WTC11 (cell line): ENCODE measurements around the gene CCDC134. TPM values are rescaled to one million over a fixed set of nuclear protein-coding genes. Genes with fewer than 3 reads are reported as not detected.

Source experiments
- ATAC-seq: fragments of 200-7000 bp; cut with Tn5 transposase; 2 replicates; pipeline ENCODE4 v1.10.0; 2021; ENCODE audit warnings: mild to moderate bottlenecking, moderate library complexity
- CTCF ChIA-PET: fragments of 300-600 bp; sonication (Branson Sonifier 250); formaldehyde crosslinking; loops from one replicate; lab custom pipeline; 2021; ENCODE audit warnings: antibody characterized with exemption; lab: Charles Lee
- POLR2A ChIA-PET: fragments of 350-600 bp; sonication (Branson Sonifier 250); formaldehyde crosslinking; loops from one replicate; lab custom pipeline; 2021; ENCODE audit warnings: antibody characterized with exemption; lab: Charles Lee
- DNase-seq: peaks from one replicate; pipeline ENCODE4 v3.0.0; 2021; ENCODE audit warnings: low spot score
- H3K27ac Mint-ChIP-seq: 2 replicates; pipeline ENCODE4 v1.8.0; 2021; ENCODE audit warnings: mixed read lengths
- H3K27me3 Mint-ChIP-seq: 2 replicates; pipeline ENCODE4 v1.8.0; 2021; ENCODE audit warnings: low read depth, mild to moderate bottlenecking, moderate library complexity, mixed read lengths
- H3K36me3 Mint-ChIP-seq: 2 replicates; pipeline ENCODE4 v1.8.0; 2021; ENCODE audit warnings: mixed read lengths
- H3K4me1 Mint-ChIP-seq: 2 replicates; pipeline ENCODE4 v1.8.0; 2022; ENCODE audit warnings: mixed read lengths
- H3K4me3 Mint-ChIP-seq: 2 replicates; pipeline ENCODE4 v1.8.0; 2021; ENCODE audit warnings: mild to moderate bottlenecking, moderate library complexity, mixed read lengths
- H3K9me3 Mint-ChIP-seq: 2 replicates; pipeline ENCODE4 v1.8.0; 2021; ENCODE audit warnings: mixed read lengths
- ARID4B ChIP-seq: sonication (generic); formaldehyde crosslinking; IDR thresholded peaks from 2 replicates; pipeline ENCODE4 v1.8.0; 2023; ENCODE audit warnings: missing genetic modification reagents, mild to moderate bottlenecking, borderline replicate concordance
- ELF4 ChIP-seq: sonication (generic); formaldehyde crosslinking; IDR thresholded peaks from 2 replicates; pipeline ENCODE4 v1.8.1; 2022; ENCODE audit warnings: low read depth, mild to moderate bottlenecking, moderate library complexity, missing genetic modification reagents
- ERG ChIP-seq: fragments of 250-450 bp; sonication (Bioruptor Pico); IDR thresholded peaks from 2 replicates; pipeline ENCODE4 v1.8.0; 2021; ENCODE audit warnings: mild to moderate bottlenecking
- ETV6 ChIP-seq: sonication (generic); formaldehyde crosslinking; IDR thresholded peaks from 2 replicates; pipeline ENCODE4 v1.8.1; 2022; ENCODE audit warnings: mild to moderate bottlenecking, missing genetic modification reagents
- FOXJ3 ChIP-seq: sonication (generic); formaldehyde crosslinking; IDR thresholded peaks from 2 replicates; pipeline ENCODE4 v1.9.0; 2021; ENCODE audit warnings: missing genetic modification reagents, mild to moderate bottlenecking, borderline replicate concordance
- GRHL2 ChIP-seq: fragments of 250-450 bp; sonication (Bioruptor Pico); IDR thresholded peaks from 2 replicates; pipeline ENCODE4 v1.8.0; 2022; ENCODE audit warnings: mild to moderate bottlenecking, moderate library complexity; ENCODE audit not compliant: insufficient replicate concordance, severe bottlenecking
- GTF2I ChIP-seq: fragments of 250-450 bp; sonication (Bioruptor Pico); conservative IDR thresholded peaks from 2 replicates; pipeline ENCODE4 v1.4.0; 2021; ENCODE audit warnings: mild to moderate bottlenecking
- IRF2 ChIP-seq: sonication (generic); formaldehyde crosslinking; IDR thresholded peaks from 2 replicates; pipeline ENCODE4 v1.8.0; 2022; ENCODE audit warnings: low read depth, missing genetic modification reagents, borderline replicate concordance
- JAZF1 ChIP-seq: fragments of 250-450 bp; sonication (Bioruptor Pico); IDR thresholded peaks from 2 replicates; pipeline ENCODE4 v1.9.0; 2021; ENCODE audit warnings: moderate library complexity, mild to moderate bottlenecking, inconsistent platforms
- KAT7 ChIP-seq: sonication (generic); formaldehyde crosslinking; IDR thresholded peaks from 2 replicates; pipeline ENCODE4 v1.8.1; 2023; ENCODE audit warnings: missing genetic modification reagents, mild to moderate bottlenecking, borderline replicate concordance
- MYBL2 ChIP-seq: sonication (generic); formaldehyde crosslinking; IDR thresholded peaks from 2 replicates; pipeline ENCODE4 v1.8.1; 2023; ENCODE audit warnings: mild to moderate bottlenecking, moderate library complexity, missing genetic modification reagents
- NFE2L1 ChIP-seq: sonication (generic); formaldehyde crosslinking; IDR thresholded peaks from 2 replicates; pipeline ENCODE4 v1.8.1; 2023; ENCODE audit warnings: missing genetic modification reagents
- NFYB ChIP-seq: sonication (generic); formaldehyde crosslinking; conservative IDR thresholded peaks from 2 replicates; pipeline ENCODE4 v1.8.0; 2022; ENCODE audit warnings: low read depth, missing genetic modification reagents
- SMAD3 ChIP-seq: sonication (generic); formaldehyde crosslinking; IDR thresholded peaks from 2 replicates; pipeline ENCODE4 v1.8.0; 2022; ENCODE audit warnings: missing genetic modification reagents, mild to moderate bottlenecking, borderline replicate concordance
- TP53 ChIP-seq: sonication (generic); formaldehyde crosslinking; IDR thresholded peaks from 2 replicates; pipeline ENCODE4 v1.8.1; 2023; ENCODE audit warnings: mild to moderate bottlenecking, missing genetic modification reagents
- ZNF396 ChIP-seq: fragments of 250-450 bp; sonication (Bioruptor Pico); IDR thresholded peaks from 2 replicates; pipeline ENCODE4 v1.8.0; 2021; ENCODE audit warnings: mild to moderate bottlenecking, moderate library complexity, borderline replicate concordance
- ZNF416 ChIP-seq: fragments of 250-450 bp; sonication (Bioruptor Pico); IDR thresholded peaks from 2 replicates; pipeline ENCODE4 v1.9.0; 2021; ENCODE audit warnings: mild to moderate bottlenecking, inconsistent platforms
- total RNA-seq: library from RNA; stranded (reverse); gene quantifications from 3 replicates; pipeline ENCODE4 v1.2.3, GENCODE V29; 2021
- TF ChIP-seq, protein P1 (sequence below): sonication (generic); formaldehyde crosslinking; IDR thresholded peaks from 2 replicates; pipeline ENCODE4 v1.8.1; 2023; ENCODE audit warnings: mild to moderate bottlenecking, missing genetic modification reagents, borderline replicate concordance
- TF ChIP-seq, protein P2 (sequence below): fragments of 250-450 bp; sonication (Bioruptor Pico); IDR thresholded peaks from 2 replicates; pipeline ENCODE4 v1.9.0; 2021; ENCODE audit warnings: mild to moderate bottlenecking
- TF ChIP-seq, protein P3 (sequence below): fragments of 250-450 bp; sonication (Bioruptor Pico); IDR thresholded peaks from 2 replicates; pipeline ENCODE4 v1.9.0; 2021; ENCODE audit warnings: moderate library complexity, mild to moderate bottlenecking, inconsistent platforms, borderline replicate concordance
- TF ChIP-seq, protein P4 (sequence below): sonication (generic); formaldehyde crosslinking; IDR thresholded peaks from 2 replicates; pipeline ENCODE4 v1.8.0; 2023; ENCODE audit warnings: missing genetic modification reagents
- TF ChIP-seq, protein P5 (sequence below): sonication (generic); formaldehyde crosslinking; IDR thresholded peaks from 2 replicates; pipeline ENCODE4 v1.8.1; 2023; ENCODE audit warnings: mild to moderate bottlenecking, missing genetic modification reagents

The CCDC134 gene
- total RNA-seq, 1 experiment from 2014 or later = 19.0 TPM

- TF ChIP-seq MYBL2 = no peak
Observed at GRCh38 chr22:41798736-41799135, 1.7 kb upstream of the CCDC134 start (continued).

DNA sequence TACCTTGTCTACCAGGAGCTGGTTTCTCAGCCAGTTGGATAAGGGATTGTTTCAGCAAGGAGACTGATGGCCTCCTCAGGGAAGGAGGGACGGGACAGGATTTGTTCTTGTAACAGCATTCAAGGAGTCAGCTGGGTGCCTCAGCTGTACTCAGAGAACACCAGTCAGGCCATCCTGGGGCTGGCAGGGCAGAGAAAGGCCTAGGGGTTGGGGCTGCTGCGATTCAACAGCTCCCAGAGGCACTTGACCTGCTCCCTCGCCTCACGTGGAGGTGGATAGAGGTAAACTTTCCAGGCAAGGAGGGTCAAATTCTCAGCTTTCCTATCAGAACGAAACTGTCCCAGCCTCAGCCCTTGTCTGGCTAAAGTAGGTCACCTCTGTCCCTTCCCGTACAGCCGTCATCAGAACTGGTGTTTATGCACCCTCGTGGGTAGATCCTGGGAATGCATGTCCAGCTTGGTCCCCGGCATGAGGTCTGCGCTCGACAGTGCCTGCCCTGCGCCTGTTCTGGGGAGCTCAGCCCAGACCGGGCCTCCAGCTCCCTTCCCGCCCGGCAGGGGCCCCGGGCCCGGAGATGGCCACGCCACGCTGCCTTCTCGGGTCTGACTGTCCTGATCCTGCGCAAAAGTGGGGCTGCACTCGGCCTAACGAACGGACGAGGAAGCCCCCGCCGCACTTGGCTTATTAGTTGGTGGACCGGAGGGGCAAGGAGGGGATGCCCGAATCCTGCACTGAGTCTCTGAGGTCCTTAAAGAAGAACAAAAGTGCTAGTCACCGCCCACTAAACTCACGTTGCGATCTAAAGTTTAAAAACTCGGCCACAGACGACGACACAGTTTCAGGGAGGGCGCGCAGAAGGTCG, 762 bp upstream of the CCDC134 start:
- peak; percentile 17 for ATAC-seq
- Mint-ChIP-seq H3K27ac (peak overlapping the region; percentile 93), H3K9me3 (no peaks in the 10 kb centered on the region), H3K4me1 (peaks cover 26% of the 10 kb centered on the region), H3K27me3 (no peaks in the 10 kb centered on the region), H3K36me3 (peaks cover 7% of the 10 kb centered on the region), H3K4me3 (peak overlapping the region; percentile 96)
- TF ChIP-seq, protein P1, sequence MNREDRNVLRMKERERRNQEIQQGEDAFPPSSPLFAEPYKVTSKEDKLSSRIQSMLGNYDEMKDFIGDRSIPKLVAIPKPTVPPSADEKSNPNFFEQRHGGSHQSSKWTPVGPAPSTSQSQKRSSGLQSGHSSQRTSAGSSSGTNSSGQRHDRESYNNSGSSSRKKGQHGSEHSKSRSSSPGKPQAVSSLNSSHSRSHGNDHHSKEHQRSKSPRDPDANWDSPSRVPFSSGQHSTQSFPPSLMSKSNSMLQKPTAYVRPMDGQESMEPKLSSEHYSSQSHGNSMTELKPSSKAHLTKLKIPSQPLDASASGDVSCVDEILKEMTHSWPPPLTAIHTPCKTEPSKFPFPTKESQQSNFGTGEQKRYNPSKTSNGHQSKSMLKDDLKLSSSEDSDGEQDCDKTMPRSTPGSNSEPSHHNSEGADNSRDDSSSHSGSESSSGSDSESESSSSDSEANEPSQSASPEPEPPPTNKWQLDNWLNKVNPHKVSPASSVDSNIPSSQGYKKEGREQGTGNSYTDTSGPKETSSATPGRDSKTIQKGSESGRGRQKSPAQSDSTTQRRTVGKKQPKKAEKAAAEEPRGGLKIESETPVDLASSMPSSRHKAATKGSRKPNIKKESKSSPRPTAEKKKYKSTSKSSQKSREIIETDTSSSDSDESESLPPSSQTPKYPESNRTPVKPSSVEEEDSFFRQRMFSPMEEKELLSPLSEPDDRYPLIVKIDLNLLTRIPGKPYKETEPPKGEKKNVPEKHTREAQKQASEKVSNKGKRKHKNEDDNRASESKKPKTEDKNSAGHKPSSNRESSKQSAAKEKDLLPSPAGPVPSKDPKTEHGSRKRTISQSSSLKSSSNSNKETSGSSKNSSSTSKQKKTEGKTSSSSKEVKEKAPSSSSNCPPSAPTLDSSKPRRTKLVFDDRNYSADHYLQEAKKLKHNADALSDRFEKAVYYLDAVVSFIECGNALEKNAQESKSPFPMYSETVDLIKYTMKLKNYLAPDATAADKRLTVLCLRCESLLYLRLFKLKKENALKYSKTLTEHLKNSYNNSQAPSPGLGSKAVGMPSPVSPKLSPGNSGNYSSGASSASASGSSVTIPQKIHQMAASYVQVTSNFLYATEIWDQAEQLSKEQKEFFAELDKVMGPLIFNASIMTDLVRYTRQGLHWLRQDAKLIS (CRISPR knock-in tag) = no peak
- TF ChIP-seq SMAD3 (CRISPR knock-in tag) (no peak), NFYB (CRISPR knock-in tag) (no peak), GRHL2 (no peak), IRF2 (no peak), ETV6 (no peak), ELF4 (CRISPR knock-in tag) (no peak), ARID4B (CRISPR knock-in tag) (no peak), GTF2I (CRISPR knock-in tag) (no peak), NFE2L1 (CRISPR knock-in tag) (peak; percentile 10; the same call in 1 of the 2 replicates), ERG (no peak), ZNF396 (CRISPR knock-in tag) (no peak), MYBL2 (no peak), ZNF416 (CRISPR knock-in tag) (no peak), JAZF1 (CRISPR knock-in tag) (no peak), TP53 (CRISPR knock-in tag) (no peak), FOXJ3 (no peak), KAT7 (no peak)
- TF ChIP-seq, protein P2, sequence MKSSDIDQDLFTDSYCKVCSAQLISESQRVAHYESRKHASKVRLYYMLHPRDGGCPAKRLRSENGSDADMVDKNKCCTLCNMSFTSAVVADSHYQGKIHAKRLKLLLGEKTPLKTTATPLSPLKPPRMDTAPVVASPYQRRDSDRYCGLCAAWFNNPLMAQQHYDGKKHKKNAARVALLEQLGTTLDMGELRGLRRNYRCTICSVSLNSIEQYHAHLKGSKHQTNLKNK (CRISPR knock-in tag) = no peak
- TF ChIP-seq, protein P3, sequence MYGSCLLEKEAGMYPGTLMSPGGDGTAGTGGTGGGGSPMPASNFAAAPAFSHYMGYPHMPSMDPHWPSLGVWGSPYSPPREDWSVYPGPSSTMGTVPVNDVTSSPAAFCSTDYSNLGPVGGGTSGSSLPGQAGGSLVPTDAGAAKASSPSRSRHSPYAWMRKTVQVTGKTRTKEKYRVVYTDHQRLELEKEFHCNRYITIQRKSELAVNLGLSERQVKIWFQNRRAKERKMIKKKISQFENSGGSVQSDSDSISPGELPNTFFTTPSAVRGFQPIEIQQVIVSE (CRISPR knock-in tag) = no peak
- TF ChIP-seq, protein P4, sequence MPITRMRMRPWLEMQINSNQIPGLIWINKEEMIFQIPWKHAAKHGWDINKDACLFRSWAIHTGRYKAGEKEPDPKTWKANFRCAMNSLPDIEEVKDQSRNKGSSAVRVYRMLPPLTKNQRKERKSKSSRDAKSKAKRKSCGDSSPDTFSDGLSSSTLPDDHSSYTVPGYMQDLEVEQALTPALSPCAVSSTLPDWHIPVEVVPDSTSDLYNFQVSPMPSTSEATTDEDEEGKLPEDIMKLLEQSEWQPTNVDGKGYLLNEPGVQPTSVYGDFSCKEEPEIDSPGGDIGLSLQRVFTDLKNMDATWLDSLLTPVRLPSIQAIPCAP = 0 out of 2 replicates have a peak, but pooled peaks have one; percentile 28
- TF ChIP-seq, protein P5, sequence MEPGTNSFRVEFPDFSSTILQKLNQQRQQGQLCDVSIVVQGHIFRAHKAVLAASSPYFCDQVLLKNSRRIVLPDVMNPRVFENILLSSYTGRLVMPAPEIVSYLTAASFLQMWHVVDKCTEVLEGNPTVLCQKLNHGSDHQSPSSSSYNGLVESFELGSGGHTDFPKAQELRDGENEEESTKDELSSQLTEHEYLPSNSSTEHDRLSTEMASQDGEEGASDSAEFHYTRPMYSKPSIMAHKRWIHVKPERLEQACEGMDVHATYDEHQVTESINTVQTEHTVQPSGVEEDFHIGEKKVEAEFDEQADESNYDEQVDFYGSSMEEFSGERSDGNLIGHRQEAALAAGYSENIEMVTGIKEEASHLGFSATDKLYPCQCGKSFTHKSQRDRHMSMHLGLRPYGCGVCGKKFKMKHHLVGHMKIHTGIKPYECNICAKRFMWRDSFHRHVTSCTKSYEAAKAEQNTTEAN (CRISPR knock-in tag) = peak; percentile 28; the same call in 1 of the 2 replicates
- CTCF ChIA-PET = interaction anchor here (0.6 to 3.2 kb wide), 18 partner anchors 18 to 313 kb away, joined by 3 to 76 read pairs (median 4); partner anchors contain the start of genes CENPM and MEI1
- peak; percentile 31 for DNase-seq
- POLR2A ChIA-PET = interaction anchor here (0.6 to 2.5 kb wide), 14 partner anchors 26 to 511 kb away, joined by 3 to 21 read pairs (median 4); partner anchors contain the start of genes SNU13, SREBF2 and TEF
